ENCODE data around the gene DDX59.

DNA sequence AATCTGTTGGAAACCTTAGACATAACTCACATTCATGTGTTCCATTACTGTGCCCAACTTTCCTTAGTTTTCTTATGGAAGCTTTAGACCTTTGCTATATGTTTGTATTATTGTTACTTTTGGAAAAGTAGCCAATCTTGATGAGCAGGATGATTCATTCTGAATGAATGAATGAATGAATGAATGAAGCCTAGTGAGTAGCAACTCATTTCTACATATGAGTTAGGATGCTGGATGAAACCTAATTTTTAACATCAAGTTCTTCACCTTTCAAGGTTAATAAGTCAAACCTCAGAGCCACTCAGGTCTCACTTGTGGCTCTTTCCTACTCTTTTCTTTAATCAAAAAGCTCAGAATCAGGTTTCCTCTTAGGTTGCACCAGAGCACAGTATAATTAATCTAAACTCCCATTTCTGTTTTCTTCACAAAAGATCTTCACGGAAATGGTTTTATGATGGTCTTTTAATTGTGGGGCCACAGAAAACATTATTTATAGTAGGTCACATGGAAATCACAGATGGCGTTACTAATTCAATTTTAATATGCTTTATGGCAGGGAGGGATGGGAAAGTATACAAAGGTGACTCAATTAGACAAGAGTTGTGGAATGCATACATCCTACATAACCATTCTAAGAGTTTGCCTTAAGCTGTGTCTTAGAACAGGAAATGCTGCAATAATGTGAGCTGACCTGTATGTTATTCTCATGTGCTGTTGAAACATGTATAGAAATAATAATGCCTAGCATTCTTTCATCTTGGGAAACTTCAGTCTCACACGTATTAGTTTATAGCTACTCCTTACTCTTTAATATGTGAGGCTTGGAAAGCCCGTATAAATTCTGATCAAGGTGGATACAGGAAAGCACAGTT lies 4.5 kb upstream of the DDX59 start:
- TF ChIP-seq, protein P1, sequence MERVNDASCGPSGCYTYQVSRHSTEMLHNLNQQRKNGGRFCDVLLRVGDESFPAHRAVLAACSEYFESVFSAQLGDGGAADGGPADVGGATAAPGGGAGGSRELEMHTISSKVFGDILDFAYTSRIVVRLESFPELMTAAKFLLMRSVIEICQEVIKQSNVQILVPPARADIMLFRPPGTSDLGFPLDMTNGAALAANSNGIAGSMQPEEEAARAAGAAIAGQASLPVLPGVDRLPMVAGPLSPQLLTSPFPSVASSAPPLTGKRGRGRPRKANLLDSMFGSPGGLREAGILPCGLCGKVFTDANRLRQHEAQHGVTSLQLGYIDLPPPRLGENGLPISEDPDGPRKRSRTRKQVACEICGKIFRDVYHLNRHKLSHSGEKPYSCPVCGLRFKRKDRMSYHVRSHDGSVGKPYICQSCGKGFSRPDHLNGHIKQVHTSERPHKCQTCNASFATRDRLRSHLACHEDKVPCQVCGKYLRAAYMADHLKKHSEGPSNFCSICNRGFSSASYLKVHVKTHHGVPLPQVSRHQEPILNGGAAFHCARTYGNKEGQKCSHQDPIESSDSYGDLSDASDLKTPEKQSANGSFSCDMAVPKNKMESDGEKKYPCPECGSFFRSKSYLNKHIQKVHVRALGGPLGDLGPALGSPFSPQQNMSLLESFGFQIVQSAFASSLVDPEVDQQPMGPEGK (CRISPR knock-in tag; IDR thresholded peaks at IDR 0.05; ENCODE audit: borderline replicate concordance), result no peak
- TF ChIP-seq ZNF565 (CRISPR knock-in tag; conservative IDR thresholded peaks at IDR 0.05; ENCODE audit: low read depth) (no peak), ARNTL (CRISPR knock-in tag; IDR thresholded peaks at IDR 0.05; ENCODE audit: borderline replicate concordance, low read depth) (no peak), ZC3H10 (CRISPR knock-in tag; IDR thresholded peaks at IDR 0.05) (no peak), CSDC2 (CRISPR knock-in tag; IDR thresholded peaks at IDR 0.05) (no peak), SNAI2 (CRISPR knock-in tag; IDR thresholded peaks at IDR 0.05) (no peak), PPARA (CRISPR knock-in tag; IDR thresholded peaks at IDR 0.05; ENCODE audit: borderline replicate concordance) (no peak), ZFP30 (CRISPR knock-in tag; IDR thresholded peaks at IDR 0.05) (no peak)
- TF ChIP-seq, protein P2, sequence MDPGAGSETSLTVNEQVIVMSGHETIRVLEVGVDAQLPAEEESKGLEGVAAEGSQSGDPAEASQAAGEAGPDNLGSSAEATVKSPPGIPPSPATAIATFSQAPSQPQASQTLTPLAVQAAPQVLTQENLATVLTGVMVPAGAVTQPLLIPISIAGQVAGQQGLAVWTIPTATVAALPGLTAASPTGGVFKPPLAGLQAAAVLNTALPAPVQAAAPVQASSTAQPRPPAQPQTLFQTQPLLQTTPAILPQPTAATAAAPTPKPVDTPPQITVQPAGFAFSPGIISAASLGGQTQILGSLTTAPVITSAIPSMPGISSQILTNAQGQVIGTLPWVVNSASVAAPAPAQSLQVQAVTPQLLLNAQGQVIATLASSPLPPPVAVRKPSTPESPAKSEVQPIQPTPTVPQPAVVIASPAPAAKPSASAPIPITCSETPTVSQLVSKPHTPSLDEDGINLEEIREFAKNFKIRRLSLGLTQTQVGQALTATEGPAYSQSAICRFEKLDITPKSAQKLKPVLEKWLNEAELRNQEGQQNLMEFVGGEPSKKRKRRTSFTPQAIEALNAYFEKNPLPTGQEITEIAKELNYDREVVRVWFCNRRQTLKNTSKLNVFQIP (CRISPR knock-in tag; IDR thresholded peaks at IDR 0.05; ENCODE audit: borderline replicate concordance, low read depth), result no peak
